Ovary (tissue), 3 donors: ENCODE results near the gene SELENOV.

Experiments used
- CTCF ChIP-seq, 3 donors: fragments of 450-650 bp in 2 of 3; fragments of 200-600 bp in 1 of 3; IDR thresholded peaks; one replicate each; pipeline versions ENCODE4 v1.5.1 to v1.8.0; 2016 to 2022; ENCODE audit warnings: antibody characterized with exemption in 3 of 3, mild to moderate bottlenecking in 1 of 3
- EP300 ChIP-seq: sonication (generic); formaldehyde crosslinking; IDR thresholded peaks from one replicate; pipeline ENCODE4 v1.6.1; 2017; ENCODE audit warnings: antibody characterized with exemption
- POLR2A ChIP-seq: fragments of 450-650 bp; IDR thresholded peaks from one replicate; pipeline ENCODE4 v1.6.1; 2017; ENCODE audit warnings: antibody characterized with exemption, mild to moderate bottlenecking, moderate library complexity
- donor health status: DM: no; HTN: no; CAD: no.

- TF ChIP-seq CTCF (IDR thresholded peaks at IDR 0.05) (no peak), POLR2A (no peak), EP300 (no peak)
Observed at GRCh38 chr19:39518975-39519374, 4.0 kb downstream of the SELENOV start.
